ENCODE results near the gene WNK1. TPM values are rescaled to one million over a fixed set of nuclear protein-coding genes. Genes with fewer than 3 reads are reported as not detected.
"Not testable (repeated sequence)": the region's sequence is repeated elsewhere in the genome, so short reads cannot be mapped to it uniquely, and the experiment has no call there.

The WNK1 gene
- total RNA-seq, 1 experiment from 2014 or later: 38.6 TPM

DNA sequence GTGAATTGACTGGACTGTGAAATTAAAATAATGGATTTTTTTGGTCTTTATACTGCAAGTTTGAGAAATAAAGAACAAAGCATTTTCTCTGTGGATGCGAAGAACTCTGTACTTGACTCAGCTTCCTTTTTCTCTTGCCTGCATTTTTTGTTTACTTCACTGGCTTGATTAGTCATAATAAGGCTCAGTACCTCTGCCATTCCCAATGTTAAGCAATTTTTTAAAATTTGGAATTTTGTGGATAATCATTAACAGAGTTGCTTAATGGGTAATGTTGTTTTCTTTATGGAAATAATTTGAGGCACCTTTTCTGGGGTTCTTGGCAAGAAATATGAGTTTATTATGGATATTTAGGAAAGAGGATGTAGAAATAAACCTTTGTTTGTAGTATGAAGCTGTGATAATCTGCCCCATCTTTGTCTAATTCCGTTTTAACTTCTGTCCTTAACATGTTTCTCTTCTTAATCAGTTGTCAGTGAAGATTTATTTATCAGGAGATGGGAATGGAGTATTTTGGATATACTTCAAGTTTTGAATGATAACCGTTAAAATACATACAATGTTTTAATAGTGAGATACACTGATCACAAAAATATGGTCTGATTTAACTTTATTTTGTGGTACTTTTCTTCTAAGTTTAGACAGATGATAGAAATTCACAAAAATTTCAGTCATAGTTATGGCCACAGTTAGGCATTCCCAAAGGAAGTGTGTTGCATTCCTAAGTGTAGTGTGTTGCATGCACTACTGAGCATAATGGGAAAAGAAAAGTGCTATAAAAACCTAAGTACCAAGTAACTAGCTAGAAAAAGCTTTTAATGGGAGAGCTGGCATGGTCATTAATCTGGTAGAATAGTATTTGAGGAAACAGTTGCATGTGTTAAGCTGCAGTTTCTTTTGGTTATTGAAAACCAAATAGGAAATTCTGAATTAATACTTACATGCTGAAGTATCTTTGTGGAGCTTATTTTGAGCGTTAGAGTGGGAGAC, 27.7 kb downstream of the WNK1 start:
- no peak for DNase-seq (ENCODE audit: low spot score)

DNA sequence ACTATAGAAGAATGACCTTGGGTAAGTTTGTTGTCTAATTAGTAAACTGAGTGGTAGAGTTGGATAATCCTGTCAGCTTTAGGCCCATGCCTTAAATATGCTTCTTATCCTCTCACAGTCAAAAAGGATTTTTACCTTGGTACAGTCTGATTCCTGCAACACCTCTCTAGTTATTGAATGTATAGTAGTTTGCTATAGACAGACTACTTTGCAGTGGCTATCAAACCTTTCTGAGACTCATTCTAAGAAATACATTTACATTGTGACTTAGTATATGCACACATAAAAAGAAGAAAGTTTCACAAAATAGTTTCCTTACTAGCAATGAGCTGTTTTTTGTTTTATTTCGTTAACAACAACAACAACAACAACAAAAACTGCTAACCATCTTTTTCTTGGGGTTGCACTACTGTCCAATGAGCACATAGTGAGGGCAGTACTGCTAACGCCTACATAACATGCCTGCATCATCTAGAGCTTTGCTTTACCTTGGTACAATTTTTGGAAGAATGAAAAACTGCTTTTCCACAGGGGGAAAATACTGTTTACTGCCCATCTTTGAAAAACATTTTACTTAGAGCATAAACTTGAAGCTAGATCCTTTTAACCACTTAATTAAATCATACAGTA, 28.5 kb downstream of the WNK1 start:
- no peak for DNase-seq (ENCODE audit: low spot score)

DNA sequence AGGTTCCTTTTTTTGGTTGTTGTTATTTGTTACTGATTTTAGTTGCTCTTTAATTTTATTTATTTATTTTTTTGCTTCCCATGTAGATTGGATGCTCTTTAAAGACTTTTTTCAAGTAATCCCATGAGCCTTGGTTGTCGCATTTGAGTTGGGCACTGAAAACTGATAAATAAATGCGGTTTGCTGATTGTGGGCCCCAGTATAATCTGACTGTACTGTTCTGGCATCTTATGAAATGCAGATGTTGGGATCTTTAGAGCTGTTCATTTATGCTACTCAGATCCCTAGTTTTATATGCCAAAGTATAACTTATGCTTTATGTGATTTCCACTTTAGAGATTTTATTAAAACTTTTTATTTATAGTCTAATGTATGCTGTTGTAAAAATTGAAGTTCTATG, 33.3 kb downstream of the WNK1 start:
- DNase-seq (ENCODE audit: low spot score): no peak

DNA sequence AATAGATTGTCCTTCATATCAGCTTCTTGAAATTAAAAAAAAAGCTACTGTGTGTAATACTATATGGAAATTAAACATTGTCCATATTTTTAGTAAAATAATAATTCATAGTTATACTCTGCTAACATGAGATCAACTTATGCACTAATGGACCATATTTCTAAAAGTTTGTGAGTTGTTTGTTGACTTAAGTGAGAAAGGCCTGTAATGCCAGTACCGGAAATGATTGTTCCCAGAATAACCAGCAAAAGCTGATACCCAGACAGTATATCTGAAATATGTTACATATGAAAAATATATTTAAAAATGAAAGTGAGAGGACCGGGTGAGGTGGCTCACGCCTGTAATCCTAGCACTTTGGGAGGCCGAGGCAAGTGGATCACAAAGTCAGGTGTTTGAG, 35.9 kb downstream of the WNK1 start:
- no peak for DNase-seq (ENCODE audit: low spot score)

DNA sequence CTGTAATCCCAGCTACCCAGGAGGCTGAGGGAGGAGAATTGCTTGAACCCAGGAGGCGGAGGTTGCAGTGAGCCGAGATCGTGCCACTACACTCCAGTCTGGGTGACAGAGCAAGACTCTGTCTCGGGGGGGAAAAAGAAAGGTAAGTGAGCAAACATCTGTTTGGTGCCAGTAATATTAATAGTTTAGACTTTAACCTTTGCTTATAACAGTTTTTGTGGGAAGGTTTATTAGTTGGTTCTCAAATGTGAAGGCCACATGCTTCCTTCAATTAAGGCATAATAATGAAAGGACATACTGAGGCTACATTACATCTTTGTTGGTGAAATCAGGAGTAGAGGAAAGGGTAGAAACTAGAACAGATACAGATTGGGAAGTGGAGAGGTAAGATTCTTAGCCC, 36.4 kb downstream of the WNK1 start:
- not testable (repeated sequence) for DNase-seq (ENCODE audit: low spot score)

DNA sequence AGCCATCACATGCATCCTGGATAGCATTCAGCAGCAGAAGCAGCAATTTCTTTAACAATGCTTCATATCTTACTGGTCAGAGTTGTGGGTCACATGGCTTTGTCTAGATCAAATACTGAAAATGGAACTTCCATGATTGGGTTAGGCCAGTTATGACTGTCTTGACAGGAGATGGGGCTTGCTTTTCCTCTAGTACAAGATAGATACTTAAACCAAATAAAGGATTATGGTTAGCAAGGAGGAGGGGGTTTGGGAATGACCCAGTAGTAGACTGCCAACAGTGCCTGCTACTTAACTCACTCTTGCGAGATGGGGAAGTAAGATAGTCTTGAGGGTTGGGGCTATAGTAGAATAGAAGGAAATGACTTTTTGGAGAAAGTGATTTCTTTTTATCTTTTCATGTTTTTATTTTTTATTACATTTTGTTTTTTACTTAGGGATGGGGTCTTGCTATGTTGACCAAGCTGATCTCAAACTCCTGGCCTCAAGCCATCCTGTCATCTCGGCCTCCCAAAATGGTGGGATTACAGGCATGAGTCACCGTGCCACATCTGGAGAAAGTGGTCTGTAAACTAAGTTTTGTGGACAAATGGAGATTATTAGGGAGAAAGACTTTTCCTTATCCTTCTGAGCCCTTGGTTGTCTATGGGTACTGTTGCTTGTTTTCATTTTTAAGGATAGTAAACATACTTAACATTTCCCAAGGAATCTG, 37.6 kb downstream of the WNK1 start:
- no peak for DNase-seq (ENCODE audit: low spot score)

DNA sequence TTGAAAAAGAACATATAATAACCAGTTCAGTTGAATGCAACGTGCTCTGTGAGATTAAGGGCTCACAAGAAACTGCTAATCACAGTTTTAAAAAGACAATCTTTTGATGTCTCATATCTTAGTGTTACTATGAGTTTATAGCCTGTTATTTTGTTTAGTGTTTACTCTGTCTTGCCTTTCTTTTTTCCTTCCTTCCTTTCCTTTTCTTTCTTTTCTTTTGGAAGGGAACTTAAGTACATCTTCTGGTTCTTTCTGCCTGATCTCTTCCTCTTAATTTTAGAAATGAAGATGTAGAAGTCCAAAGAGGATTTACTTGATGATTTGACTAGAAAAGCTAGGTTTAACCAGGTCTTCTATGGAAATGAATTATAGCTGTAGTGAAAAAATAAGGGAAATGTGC, 38.2 kb downstream of the WNK1 start:
- DNase-seq (ENCODE audit: low spot score): no peak

DNA sequence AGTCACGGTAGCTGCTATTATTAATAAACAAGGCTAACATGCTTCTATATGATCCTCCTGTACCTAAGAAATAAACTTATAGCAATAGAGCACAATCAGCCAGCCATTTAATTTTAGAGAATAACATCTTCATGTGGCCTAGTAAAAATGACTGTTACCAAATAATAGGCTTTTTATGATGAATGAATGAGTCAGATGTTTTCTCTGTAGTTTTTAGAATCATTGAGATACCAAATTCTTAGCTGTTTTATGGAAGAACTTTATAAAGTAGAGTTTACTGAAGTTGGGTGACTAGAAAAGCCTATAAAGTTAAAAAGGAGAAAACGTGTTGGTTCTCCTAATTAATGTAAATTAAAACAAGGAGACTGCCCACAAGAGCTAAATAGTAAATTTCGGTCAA, 40.7 kb downstream of the WNK1 start:
- no peak for DNase-seq (ENCODE audit: low spot score)

DNA sequence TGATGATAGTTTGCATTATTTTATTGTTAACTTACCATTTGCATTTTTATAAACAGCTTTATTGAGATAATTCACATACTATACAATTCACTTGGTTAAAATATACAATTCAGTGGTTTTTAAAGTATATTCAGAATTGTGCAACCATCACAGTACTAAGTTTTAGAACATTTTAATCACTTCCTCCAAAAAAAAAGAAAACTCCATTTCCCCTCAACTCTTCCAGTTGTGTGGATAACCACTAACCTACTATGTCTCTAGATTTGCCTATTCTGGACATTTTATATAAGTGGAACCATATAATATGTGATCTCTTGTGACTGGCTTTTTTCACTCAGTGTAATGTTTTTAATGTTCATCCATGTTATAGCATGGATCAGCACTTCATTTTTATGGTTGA, 41.3 kb downstream of the WNK1 start:
- no peak for DNase-seq (ENCODE audit: low spot score)

DNA sequence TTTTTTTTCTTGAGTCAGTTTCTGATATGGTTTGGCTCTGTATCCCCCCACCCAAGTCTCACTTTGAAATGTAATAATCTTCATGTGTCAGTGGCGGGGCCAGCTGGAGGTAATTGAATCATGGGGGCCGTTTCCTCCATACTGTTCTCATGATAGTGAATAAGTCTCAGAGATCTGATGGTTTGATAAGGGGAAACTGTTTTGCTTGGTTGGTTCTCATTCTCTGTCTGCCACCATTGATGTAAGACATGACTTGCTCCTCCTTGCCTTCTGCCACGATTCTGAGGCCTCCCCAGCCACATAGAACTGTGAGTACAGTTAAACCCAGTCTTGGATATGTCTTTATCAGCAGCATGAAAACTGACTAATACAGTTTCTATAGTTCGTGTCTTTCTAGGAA, 42.9 kb downstream of the WNK1 start:
- DNase-seq (ENCODE audit: low spot score): no peak

DNA sequence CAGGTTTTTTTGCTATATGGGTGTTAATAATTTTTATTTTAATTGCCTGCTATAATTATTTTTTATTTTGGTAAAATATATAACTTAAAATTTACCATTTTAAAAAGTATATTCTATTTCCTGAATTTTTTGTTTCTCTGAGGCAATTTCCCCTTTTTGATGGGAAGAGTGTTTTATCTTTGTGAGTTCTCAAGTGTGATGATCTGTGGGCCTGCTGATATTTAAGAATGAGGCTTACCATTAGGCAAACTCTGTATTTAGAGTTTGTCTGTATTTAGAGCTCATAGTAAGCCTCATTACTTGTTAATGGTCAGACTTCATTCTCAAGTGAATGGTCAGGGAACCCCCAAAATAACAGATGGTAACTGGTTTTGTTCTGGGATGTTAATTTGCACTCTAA, 48.0 kb downstream of the WNK1 start:
- DNase-seq (ENCODE audit: low spot score): no peak

DNA sequence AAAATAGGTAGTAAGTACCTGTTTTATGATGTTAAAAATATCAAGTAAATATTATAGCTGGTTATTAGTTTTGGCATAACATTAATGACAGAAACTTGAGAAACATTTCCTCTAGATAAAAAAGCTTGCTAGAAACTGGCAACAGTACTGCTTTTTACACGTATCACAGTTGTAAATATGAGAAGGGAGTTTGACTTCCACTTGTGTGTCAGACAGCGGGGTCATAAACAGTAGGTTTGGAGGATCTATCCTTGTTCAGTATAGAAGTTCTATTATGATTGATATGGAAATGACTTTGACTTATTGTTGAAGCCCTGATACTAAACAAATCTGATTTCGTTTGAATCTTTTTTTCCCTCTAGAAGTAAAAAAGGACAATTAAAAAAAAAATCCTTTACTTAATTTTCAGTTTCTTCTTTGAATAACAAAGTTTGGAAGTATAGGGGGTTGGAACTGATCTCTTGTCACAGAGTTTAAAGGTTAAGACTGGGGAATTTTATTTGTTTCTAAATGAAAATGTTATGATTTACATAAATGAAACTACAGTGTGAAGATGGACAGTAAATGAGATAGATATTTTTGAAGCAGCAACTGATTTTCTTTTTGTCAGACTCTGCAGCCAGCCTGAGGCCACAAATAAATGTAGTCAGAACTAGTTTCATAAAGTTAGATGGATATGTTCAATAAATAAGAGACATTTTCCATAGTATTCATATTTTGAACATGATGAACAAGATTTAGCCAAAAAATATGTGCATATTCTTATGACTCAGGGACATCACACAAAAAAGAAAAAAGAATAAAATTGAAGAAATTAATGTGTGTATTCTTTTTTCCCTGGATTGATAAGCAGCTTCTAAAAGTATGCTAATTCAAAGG, 50.1 kb downstream of the WNK1 start:
- no peak for DNase-seq (ENCODE audit: low spot score)

DNA sequence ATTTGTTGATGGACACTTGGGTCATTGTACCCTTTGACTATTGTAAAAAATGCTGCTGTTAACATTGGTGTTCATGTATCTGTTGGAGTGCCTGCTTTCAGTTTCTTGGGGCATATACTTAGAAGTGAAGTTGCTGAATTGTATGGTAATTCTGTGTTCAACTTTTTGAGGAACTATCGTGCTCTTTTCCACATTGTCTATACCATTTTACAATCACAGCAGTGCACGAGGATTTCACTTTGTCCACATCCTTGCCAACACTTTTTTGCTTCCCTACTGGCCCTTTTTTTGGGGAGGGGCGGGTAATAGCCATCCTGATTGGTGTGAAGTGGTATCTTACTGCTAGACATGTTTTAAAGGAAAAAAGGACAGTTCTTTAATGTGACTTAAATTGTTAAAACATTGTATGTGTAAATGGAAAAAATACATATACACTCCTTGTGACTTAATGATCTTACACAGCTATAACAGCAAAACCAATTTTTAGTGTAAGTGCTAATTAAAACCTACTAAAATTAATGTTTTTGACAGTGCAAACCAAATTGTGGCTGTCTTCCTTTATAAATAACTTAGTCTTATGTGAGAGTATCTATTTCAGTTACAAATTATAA, 52.7 kb downstream of the WNK1 start:
- DNase-seq (ENCODE audit: low spot score): no peak

DNA sequence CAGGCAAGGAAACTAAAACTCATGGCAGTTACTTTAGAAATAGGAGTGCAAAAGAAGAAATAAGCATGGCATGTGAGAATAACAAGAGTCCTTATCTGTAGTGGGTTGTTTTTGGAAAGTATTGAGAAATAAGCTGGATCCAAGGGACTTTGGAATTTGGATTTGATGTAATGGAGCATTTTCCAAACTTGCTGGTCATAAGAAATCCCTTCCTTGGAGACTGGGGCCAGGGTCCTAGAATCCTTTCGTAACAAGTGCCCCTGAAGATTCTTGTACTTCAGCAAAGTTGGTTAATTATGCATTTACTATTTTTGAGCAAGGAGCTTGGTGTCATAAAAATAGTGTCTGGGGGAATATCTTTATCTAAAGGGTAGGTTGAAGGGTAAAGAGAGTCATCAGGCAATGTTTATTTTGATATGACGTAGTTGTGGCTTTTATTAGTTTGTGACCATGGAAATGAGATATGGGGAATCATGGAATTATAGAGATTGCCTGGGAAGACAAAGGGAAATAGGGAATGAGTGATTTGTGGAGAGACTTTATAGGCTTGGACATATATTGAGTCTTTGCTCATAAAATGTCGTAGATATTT, 53.9 kb downstream of the WNK1 start:
- no peak for DNase-seq (ENCODE audit: low spot score)

DNA sequence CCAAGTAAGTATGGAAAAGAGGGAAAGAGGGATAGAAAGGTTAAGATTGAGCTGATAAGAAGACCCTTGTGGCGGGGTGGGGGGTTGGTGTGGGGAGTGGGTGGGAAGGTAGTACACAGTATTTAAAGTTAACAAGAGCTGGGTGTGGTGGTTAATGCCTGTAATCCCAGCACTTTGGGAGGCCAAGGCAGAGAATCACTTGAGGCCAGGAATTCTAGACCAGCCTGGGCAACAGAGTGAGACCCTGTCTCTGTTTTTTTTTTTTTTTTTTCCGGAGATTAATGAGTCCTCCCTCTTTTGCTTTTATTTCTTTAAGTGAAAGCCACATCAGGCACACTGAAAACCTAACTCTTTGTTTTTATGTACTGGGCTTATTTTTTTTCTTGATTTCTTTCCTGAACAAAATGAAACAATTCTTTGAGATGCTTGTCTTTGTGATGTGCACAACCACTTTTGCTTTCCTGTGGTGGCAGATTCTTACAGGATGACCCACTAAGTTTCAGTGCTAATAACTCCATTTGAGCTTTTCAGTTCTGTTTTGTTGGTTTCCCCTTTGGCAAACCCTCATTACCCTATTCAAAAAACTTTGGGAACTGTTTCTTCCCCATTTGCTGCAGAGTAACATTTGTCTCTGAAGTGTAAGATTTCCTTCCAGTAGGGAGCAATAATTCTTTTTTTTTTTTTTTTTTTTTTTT, 54.8 kb downstream of the WNK1 start:
- no peak for DNase-seq (ENCODE audit: low spot score)

DNA sequence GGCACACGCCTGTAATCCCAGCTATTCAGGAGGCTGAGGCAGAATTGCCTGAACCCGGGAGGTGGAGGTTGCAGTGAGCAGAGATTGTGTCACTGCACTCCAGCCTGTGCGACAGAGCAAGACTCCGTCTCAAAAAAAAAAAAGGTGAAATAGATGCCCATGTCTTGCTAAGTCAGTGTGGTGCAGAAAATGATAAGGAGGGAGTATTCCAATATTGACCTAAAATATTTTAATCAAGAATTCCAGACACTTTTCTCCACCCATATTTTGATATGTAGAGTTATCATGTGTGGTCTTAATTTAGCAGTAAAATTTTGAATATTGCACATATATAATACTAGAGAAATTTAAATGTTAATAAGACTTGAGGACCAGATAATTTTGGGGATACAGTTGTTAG, 57.7 kb downstream of the WNK1 start:
- DNase-seq (ENCODE audit: low spot score): no peak

DNA sequence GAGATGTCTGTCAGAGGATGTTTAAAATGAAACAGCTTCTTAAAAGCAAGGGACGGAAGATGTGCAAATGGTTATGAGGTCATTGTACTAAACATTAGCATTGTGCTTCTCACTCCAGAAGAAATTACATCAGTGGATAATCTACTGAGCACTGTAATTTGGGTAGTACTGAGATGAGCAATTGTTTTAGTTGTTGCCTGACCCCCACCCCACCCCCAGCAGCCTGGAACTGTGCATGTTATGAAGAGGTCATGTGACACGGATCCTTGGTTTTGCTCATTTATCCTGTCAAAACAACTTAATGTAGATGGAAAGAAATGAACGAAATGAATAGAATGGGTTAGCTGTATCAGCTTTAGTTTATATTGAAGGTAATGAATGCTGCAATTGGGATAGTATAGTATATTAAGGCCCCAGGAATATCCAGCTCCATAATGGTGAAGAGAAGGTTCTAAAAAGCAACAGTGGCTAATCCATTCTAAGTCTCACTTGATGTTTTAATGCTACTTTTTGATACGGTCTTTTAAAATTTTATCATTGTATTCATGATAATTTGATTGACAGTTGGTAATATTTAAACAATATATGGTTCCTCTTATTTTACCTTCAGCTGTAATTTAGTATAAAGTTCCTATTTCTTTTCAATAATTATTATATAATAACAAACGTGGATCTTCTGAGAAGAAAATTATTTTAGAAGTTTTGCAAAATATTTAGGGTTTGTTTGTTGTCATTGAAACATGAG, 58.5 kb downstream of the WNK1 start:
- no peak for DNase-seq (ENCODE audit: low spot score)

DNA sequence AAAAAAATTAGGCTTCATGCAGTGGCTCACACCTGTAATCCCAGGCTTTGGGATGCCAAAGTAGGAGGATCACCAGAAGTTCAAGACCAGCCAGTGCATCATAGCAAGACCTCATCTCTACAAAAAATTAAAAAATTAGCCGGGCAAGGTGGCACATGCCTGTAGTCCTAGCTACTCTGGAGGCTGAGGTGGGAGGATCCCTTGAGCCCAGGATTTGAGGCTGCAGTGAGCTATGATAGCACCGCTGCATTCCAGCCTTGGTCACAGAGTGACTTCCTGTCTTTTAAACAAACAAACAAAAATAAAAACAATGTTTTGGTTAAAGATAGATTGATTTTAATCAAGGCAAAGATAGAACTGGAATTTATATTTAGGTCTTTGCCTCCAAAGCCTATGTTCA, 60.6 kb downstream of the WNK1 start:
- no peak for DNase-seq (ENCODE audit: low spot score)

DNA sequence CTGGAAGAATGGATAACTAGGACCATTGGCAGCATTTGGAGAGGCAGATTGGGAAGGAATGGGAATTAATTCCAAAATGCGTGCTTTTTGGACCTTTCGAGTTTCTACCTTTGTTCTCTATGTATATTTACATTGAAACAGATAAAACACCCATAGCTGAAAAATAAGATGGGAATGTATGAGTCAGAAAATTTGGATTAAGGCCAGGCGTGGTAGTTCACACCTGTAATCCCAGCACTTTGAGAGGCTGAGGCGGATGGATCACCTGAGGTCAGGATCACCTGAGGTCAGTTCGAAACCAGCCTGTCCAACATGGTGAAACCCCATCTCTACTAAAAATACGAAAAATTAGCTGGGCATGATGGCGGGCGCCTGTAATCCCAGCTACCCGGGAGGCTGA, 65.1 kb downstream of the WNK1 start:
- DNase-seq (ENCODE audit: low spot score): not testable (repeated sequence)
